Measurements from ENCODE around the gene CCSER1.

GRCh38 chr4:91325495-91325894 lies 1198.3 kb downstream of the CCSER1 start:
- TF ChIP-seq, protein P1, sequence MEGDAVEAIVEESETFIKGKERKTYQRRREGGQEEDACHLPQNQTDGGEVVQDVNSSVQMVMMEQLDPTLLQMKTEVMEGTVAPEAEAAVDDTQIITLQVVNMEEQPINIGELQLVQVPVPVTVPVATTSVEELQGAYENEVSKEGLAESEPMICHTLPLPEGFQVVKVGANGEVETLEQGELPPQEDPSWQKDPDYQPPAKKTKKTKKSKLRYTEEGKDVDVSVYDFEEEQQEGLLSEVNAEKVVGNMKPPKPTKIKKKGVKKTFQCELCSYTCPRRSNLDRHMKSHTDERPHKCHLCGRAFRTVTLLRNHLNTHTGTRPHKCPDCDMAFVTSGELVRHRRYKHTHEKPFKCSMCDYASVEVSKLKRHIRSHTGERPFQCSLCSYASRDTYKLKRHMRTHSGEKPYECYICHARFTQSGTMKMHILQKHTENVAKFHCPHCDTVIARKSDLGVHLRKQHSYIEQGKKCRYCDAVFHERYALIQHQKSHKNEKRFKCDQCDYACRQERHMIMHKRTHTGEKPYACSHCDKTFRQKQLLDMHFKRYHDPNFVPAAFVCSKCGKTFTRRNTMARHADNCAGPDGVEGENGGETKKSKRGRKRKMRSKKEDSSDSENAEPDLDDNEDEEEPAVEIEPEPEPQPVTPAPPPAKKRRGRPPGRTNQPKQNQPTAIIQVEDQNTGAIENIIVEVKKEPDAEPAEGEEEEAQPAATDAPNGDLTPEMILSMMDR (conservative IDR thresholded peaks at IDR 0.05 in 1 of 2, IDR thresholded peaks at IDR 0.05 in 1 of 2; ENCODE audit: extremely low read depth in 1 of 2, insufficient read depth in 1 of 2, low read depth in 1 of 2, low read length in 2 of 2) = no peak
- no peak for TF ChIP-seq EZH2 (IDR thresholded peaks at IDR 0.05; ENCODE audit: borderline replicate concordance, low read length)

Measured in mammary epithelial cell (primary cell).